K562 (cell line): ENCODE data around the gene RPL35. TPM values are rescaled to one million over a fixed set of nuclear protein-coding genes. Genes with fewer than 3 reads are reported as not detected.
A peak's percentile ranks its signal among the peaks of the same experiment; 100 is the strongest.

ENCODE experiments used
- ATAC-seq: fragments of 200-7000 bp; cut with Tn5 transposase; 3 replicates; pipeline ENCODE4 v1.9.1; 2020; ENCODE audit warnings: moderate library complexity
- BruUV-seq: library from RNA; stranded (reverse); fragments of 400-500 nt; replicated peaks from 2 replicates; lab custom pipeline; 2021; lab: Mats Ljungman, UMichigan
- CTCF ChIA-PET: fragments of 300-600 bp; formaldehyde crosslinking; extraction: SDS; loops from one replicate; lab custom pipeline; 2021; ENCODE audit warnings: low intra/inter-chr PET ratio; lab: Yijun Ruan, JAX
- POLR2A ChIA-PET: fragments of 300-600, 350-650 bp; sonication (Branson Sonifier 250); formaldehyde crosslinking; extraction: SDS; loops from one replicate; lab custom pipeline; 2021; ENCODE audit warnings: antibody characterized with exemption, inconsistent platforms; lab: Yijun Ruan, JAX
- DNase-seq, 4 experiments: peaks; one replicate each; pipeline versions ENCODE4 v3.0.0 to v3.0.0-alpha.2; 2011 to 2018; ENCODE audit warnings: low spot score in 3 of 4, mixed read lengths in 3 of 4; ENCODE audit errors: extremely low read depth in 1 of 4
- FAIRE-seq: peaks from 2 replicates; lab custom pipeline; 2011; peaks lifted over from hg19 to GRCh38; lab: Jason Lieb, UNC
- H2AFZ ChIP-seq: 2 replicates; pipeline ENCODE4 v1.6.0; 2011; ENCODE audit warnings: low read depth, low read length, control low read depth, inconsistent platforms
- H3K27ac ChIP-seq: fragments of 200-600 bp; 3 replicates; pipeline ENCODE4 v1.8.0; 2011; ENCODE audit warnings: low read depth, mild to moderate bottlenecking, control low read depth, inconsistent platforms, low read length, moderate library complexity, mixed read lengths; ENCODE audit errors: extremely low read depth
- H3K27me3 ChIP-seq, 2 experiments: fragments of 300-600 bp in 1 of 2; 2 replicates in 1 of 2; 3 replicates in 1 of 2; pipeline versions ENCODE4 v1.6.0 to v1.8.0; 2011; ENCODE audit warnings: inconsistent platforms in 2 of 2, low read length in 2 of 2, mild to moderate bottlenecking in 1 of 2, mixed read lengths in 1 of 2, moderate library complexity in 1 of 2; ENCODE audit not compliant: control insufficient read depth in 2 of 2, insufficient read depth in 2 of 2
- H3K36me3 ChIP-seq: fragments of 300-600 bp; 3 replicates; pipeline ENCODE4 v1.8.0; 2011; ENCODE audit warnings: mild to moderate bottlenecking, low read length, inconsistent platforms; ENCODE audit not compliant: control insufficient read depth, insufficient read depth
- H3K4me1 ChIP-seq, 2 experiments: fragments of 200-600 bp in 1 of 2; replicated peaks in 1 of 2; 2 replicates in 1 of 2; 3 replicates in 1 of 2; pipeline versions ENCODE4 v1.5.1 to v1.8.0; 2011; ENCODE audit warnings: inconsistent platforms in 2 of 2, low read length in 2 of 2, mild to moderate bottlenecking in 1 of 2, mixed read lengths in 1 of 2, moderate library complexity in 1 of 2; ENCODE audit not compliant: control insufficient read depth in 2 of 2, insufficient read depth in 2 of 2
- H3K4me2 ChIP-seq: 2 replicates; pipeline ENCODE4 v1.6.1; 2011; ENCODE audit warnings: low read length, control low read depth, inconsistent platforms, mixed read lengths; ENCODE audit not compliant: insufficient read depth
- H3K4me3 ChIP-seq: fragments of 200-600 bp; sonication (generic), shearing (Covaris generic); 2 replicates; pipeline ENCODE4 v1.5.1; 2016; ENCODE audit warnings: control low read depth, inconsistent platforms
- H3K79me2 ChIP-seq: fragments of 200-600 bp; 3 replicates; pipeline ENCODE4 v1.8.0; 2011; ENCODE audit warnings: low read length, inconsistent platforms; ENCODE audit not compliant: control insufficient read depth, insufficient read depth
- H3K9ac ChIP-seq, 2 experiments: 2 replicates each; pipeline versions ENCODE4 v1.6.0 to v1.6.1; 2011; ENCODE audit warnings: low read depth in 2 of 2, low read length in 2 of 2, control low read depth in 1 of 2, inconsistent platforms in 1 of 2, mild to moderate bottlenecking in 1 of 2, mixed read lengths in 1 of 2; ENCODE audit not compliant: insufficient read depth in 1 of 2
- H3K9me1 ChIP-seq: one replicate; pipeline ENCODE4 v1.6.0; 2011; ENCODE audit warnings: inconsistent platforms, mild to moderate bottlenecking, low read length, moderate library complexity; ENCODE audit not compliant: control insufficient read depth, insufficient read depth
- H3K9me3 ChIP-seq: replicated peaks from 2 replicates; pipeline ENCODE4 v1.5.1; 2011; ENCODE audit warnings: low read depth, low read length, inconsistent platforms; ENCODE audit not compliant: control insufficient read depth, insufficient read depth
- H4K20me1 ChIP-seq: replicated peaks from 2 replicates; pipeline ENCODE4 v1.6.1; 2011; ENCODE audit warnings: low read length, inconsistent platforms, mixed read lengths; ENCODE audit not compliant: control insufficient read depth, insufficient read depth
- C11orf30 ChIP-seq: fragments of 450-650 bp; IDR thresholded peaks from 2 replicates; pipeline ENCODE4 v1.6.1; 2016; ENCODE audit warnings: low read depth, mild to moderate bottlenecking
- DMBX1 ChIP-seq: fragments of 250-450 bp; sonication (Bioruptor Pico); IDR thresholded peaks from 2 replicates; pipeline ENCODE4 v1.8.0; 2022; ENCODE audit warnings: inconsistent platforms, mild to moderate bottlenecking, moderate library complexity, borderline replicate concordance
- KAT7 ChIP-seq: sonication (generic); formaldehyde crosslinking; IDR thresholded peaks from 2 replicates; pipeline ENCODE4 v1.8.0; 2022; ENCODE audit warnings: missing genetic modification reagents, mild to moderate bottlenecking, borderline replicate concordance
- MBD1 ChIP-seq: fragments of 250-450 bp; sonication (Bioruptor Pico); IDR thresholded peaks from 2 replicates; pipeline ENCODE4 v1.8.0; 2022; ENCODE audit warnings: inconsistent platforms
- POLR2G ChIP-seq: fragments of 200-400 bp; formaldehyde crosslinking; IDR thresholded peaks from 2 replicates; pipeline ENCODE4 v1.6.1; 2017; ENCODE audit warnings: low read depth, mild to moderate bottlenecking, antibody characterized with exemption, low read length, moderate library complexity
- RBBP5 ChIP-seq: fragments of 200-600 bp; sonication (generic); IDR thresholded peaks from 2 replicates; pipeline ENCODE4 v1.6.1; 2012; ENCODE audit warnings: borderline replicate concordance, mild to moderate bottlenecking, low read length, control low read depth, inconsistent platforms; ENCODE audit not compliant: insufficient read depth, poor library complexity, severe bottlenecking
- ZNF232 ChIP-seq: sonication (generic); formaldehyde crosslinking; IDR thresholded peaks from 2 replicates; pipeline ENCODE4 v1.8.0; 2022; ENCODE audit warnings: mild to moderate bottlenecking, missing genetic modification reagents
- WGBS: fragments of 100-300 bp; shearing (Covaris generic); methylation state at CpG from one replicate; pipeline ENCODE4 v1.1.6; 2016; ENCODE audit warnings: low coverage, mixed read lengths; ENCODE audit not compliant: insufficient coverage; ENCODE audit errors: missing lambda C conversion rate; 5-methylcytosine and 5-hydroxymethylcytosine counted together
- in situ Hi-C: fragments of 300-500 bp; cut with MboI; formaldehyde crosslinking; loops from 4 replicates; pipeline ENCODE4 v1.15.0; 2018; ENCODE audit warnings: inconsistent platforms, mixed read lengths
- intact Hi-C: fragments of 100-400 bp; cut with micrococcal nuclease; formaldehyde crosslinking; loops from 2 replicates; pipeline ENCODE4 v1.14.2; 2022
- polyA plus RNA-seq, 8 experiments: library from polyadenylated mRNA; depleted of rRNA in 4 of 8; stranded (reverse) in 5 of 8; unstranded in 3 of 8; fragments of >200 nt; fragmentation: Nextera tagmentation in 2 of 8; fragmentation: Illumina TruSeq in 1 of 8; extraction: Ambion mirVana in 2 of 8; extraction: Trizol in 1 of 8; gene quantifications; 2 replicates each; pipeline versions ENCODE4 v1.2.1 to v1.2.3, GENCODE V29; 2011 to 2014; ENCODE audit warnings: inconsistent platforms in 1 of 8, missing spikeins in 1 of 8
- total RNA-seq, 7 experiments: library from RNA; depleted of rRNA in 6 of 7; stranded (reverse); fragments of >200 nt in 6 of 7; fragmentation: Illumina TruSeq in 2 of 7; extraction: Trizol in 2 of 7; gene quantifications; 2 replicates each; pipeline versions ENCODE4 v1.2.1 to v1.2.3, GENCODE V29; 2011 to 2021; ENCODE audit warnings: low replicate concordance in 1 of 7

RPL35 gene
- total and polyA plus RNA-seq, 9 of the 15 experiments (the other 6 are each of a cell fraction or from before 2014, with no cell fraction given), result 1,755 to 5,101 (median 3,405) TPM

- H3K9ac ChIP-seq, result no peak overlapping the region
- no peaks in the 10 kb centered on the region for H3K9me3 ChIP-seq
- FAIRE-seq, result no peak
- H4K20me1 ChIP-seq, result no peaks in the 10 kb centered on the region
- H2AFZ ChIP-seq, result no peak overlapping the region
- intact Hi-C loops, result no loop called here
- ATAC-seq, result no peak
- in situ Hi-C loops, result loop anchor here (10.0 kb wide), 1 partner anchor 1024 kb away; no protein-coding TSS in a partner anchor
- no peak overlapping the region for H3K4me3 ChIP-seq
- peak; percentile 16; the same call in 1 of the 2 replicates for TF ChIP-seq POLR2G
- TF ChIP-seq KAT7 (CRISPR knock-in tag), result no peak
- TF ChIP-seq ZNF232 (CRISPR knock-in tag), result no peak
- no peak for TF ChIP-seq RBBP5
- no peak for TF ChIP-seq DMBX1 (CRISPR knock-in tag)
- TF ChIP-seq C11orf30, result no peak
- TF ChIP-seq MBD1, result no peak
- TF ChIP-seq, all 486 proteins: peak for 1
- no peaks in the 10 kb centered on the region for H3K9me1 ChIP-seq
- DNase-seq, result no peak
- BruUV-seq, result no TSS peak
- ChIA-PET POLR2A (interaction anchor here (1.2 to 2.8 kb wide), 2 partner anchors 10 to 11 kb away, joined by 3 to 8 read pairs; no protein-coding TSS in a partner anchor), CTCF (no interaction called here)
- no peaks in the 10 kb centered on the region for H3K79me2 ChIP-seq
- H3K36me3 ChIP-seq, result peaks cover 72% of the 10 kb centered on the region
- 89% methylated on average over 15 of the region's 16 CpGs for WGBS
- H3K27me3 ChIP-seq, result no peaks in the 10 kb centered on the region
- H3K27ac ChIP-seq, result no peak overlapping the region
- no peaks in the 10 kb centered on the region; a peak in 1 of 5 replicates for H3K4me1 ChIP-seq
- H3K4me2 ChIP-seq, result no peak overlapping the region
These were observed 19.5 kb upstream of the RPL35 start for GRCh38 chr9:124881138-124881743.
